Stimulated activated CD4-positive, alpha-beta T cell treated with anti-CD3 and anti-CD28 coated beads, Interleukin-2, amount 100 ng/mL, for 24 hours (primary cell): ENCODE results near the gene AUTS2.
A peak's percentile ranks its signal among the peaks of the same experiment; 100 is the strongest.
"Not testable (repeated sequence)": the region's sequence is repeated elsewhere in the genome, so short reads cannot be mapped to it uniquely, and the experiment has no call there.

Experiments
- DNase-seq, 2 donors: peaks; one replicate each; pipeline ENCODE4 v3.0.0-alpha.2; 2020

The AUTS2 gene

DNA sequence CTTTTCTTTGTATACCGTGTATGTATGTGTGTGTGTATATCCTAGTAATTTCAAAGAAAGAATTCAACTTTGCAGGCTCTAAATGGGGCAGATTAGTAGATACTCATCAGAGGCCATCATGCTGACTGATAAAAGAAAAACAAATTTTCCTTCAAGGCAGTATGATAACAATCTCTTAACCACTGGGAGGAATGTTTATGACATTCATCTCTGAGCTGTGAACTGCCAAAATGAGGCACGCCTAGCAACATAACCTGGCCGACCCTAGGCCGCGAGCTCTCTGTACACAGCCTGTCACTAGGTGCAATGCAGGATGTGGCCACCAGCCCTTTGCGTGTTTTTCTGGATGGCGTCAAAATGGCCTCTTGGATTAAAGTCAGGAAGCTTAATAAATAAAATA is 1190.0 kb downstream of the AUTS2 start:
- DNase-seq: peak; percentile 12 to 23

DNA sequence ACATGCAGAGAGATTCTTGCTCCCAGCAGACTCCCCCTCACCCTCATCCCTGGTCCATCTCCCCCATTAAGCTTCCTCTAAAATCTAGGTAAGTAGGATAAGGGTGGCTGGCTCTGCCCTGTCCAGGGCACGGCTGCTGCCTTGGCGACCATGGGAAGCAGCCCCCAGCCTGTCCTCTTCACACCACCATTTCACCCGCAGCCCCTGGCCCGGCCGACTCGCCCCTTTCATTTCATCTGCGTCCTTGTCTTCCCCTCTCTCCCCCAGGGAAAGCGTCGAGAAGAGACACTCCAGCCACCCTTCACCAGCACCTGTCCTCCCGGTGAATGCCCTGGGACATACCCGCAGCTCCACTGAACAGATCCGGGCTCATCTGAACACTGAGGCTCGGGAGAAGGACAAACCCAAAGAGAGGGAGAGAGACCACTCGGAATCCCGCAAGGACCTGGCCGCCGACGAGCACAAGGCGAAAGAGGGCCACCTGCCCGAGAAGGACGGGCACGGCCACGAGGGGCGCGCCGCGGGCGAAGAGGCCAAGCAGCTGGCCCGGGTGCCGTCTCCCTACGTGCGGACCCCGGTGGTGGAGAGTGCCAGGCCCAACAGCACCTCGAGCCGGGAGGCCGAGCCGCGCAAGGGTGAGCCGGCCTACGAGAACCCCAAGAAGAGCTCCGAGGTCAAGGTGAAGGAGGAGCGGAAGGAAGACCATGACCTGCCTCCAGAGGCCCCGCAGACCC is 1191.4 kb downstream of the AUTS2 start:
- no peak for DNase-seq

DNA sequence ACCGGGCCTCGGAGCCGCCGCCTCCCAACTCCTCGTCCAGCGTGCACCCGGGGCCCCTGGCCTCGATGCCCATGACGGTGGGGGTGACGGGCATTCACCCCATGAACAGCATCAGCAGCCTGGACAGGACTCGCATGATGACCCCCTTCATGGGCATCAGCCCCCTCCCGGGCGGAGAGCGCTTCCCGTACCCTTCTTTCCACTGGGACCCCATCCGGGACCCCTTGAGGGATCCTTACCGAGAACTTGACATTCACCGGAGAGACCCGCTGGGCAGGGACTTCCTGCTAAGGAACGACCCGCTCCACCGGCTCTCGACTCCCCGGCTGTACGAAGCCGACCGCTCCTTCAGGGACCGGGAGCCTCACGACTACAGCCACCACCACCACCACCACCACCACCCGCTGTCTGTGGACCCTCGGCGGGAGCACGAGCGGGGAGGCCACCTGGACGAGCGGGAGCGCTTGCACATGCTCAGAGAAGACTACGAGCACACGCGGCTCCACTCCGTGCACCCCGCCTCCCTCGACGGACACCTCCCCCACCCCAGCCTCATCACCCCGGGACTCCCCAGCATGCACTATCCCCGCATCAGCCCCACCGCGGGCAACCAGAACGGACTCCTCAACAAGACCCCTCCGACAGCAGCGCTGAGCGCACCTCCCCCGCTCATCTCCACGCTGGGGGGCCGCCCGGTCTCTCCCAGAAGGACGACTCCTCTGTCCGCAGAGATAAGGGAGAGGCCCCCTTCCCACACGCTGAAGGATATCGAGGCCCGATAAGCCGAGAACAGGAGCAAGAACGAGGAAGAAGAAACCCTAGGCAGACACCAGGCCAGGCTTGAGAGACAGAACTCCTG is 1192.2 kb downstream of the AUTS2 start:
- DNase-seq: no peak

DNA sequence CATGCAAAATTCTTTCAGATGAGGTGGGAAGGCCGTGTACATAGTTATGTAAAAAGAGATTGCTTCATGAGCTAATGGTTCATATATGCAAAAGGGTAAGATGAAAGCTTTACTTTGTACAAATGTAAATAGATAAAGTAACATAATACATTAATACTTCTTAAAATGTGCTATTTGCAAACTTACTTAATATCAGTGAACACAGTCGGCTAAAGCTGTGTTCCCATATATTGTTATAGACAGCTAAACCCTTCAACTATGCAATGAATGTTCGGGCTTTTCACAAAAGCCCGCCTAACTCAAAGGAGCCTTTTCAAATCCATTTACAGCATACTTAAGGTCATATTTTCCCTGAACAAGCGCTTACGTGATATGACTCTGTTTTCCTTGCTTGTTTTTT is 1193.1 kb downstream of the AUTS2 start:
- no peak for DNase-seq

DNA sequence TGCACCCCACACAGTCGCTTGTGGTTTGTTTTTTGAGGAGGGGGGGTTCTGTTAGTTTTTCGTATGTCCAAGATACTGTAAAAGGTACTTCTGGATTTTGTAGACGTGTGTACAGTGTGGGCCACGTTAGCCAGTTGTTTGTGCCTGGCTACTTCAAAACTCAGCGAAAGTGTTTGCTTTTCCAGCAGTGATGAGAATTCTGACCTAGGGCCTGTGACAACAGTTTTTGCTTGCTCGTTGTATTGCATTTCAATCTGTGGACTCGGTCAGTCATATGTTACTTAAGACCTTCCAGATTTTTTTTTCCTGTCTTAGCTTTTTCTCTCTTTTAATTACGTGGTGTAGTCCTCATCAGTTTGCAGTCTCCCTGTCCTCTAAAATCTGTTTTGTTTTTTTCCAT is 1194.8 kb downstream of the AUTS2 start:
- no peak for DNase-seq

DNA sequence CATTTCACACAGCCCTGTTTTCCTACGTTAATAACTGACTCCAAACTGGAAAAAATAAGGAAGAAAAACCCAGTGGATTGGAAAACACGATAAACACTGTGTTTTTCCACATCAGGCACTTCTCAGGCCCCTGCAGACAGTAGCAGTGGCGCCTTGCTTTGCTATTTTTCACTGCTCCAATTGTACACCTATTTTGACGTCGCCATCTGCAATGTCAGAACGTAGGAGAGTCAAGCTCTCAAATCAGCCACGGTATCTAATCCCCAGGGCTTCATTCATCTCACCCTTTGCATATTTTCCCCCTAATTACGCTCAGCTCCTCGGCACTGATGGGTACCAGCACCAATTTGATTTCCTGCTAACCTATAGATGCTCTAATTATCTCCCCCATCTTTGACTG is 1195.5 kb downstream of the AUTS2 start:
- DNase-seq: no peak

DNA sequence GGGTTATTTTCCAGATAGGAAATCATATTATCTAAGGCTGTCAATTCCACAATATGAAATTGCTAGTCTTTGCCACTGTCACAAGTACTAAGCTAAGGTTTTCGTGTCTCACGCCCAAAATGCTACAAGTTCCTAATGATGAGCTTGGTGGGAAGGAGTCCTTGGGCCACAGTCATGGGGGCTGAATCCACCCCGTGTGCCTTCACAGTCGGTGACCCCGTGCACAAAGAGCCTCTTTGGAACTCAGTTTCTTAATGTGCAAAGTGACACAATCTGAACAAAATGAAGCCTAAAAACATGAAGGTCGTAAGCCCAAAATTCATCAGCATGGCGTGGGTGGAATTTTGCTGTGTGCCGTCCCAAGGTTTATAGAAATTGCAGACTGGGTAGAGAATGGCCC is 1196.7 kb downstream of the AUTS2 start:
- no peak for DNase-seq

DNA sequence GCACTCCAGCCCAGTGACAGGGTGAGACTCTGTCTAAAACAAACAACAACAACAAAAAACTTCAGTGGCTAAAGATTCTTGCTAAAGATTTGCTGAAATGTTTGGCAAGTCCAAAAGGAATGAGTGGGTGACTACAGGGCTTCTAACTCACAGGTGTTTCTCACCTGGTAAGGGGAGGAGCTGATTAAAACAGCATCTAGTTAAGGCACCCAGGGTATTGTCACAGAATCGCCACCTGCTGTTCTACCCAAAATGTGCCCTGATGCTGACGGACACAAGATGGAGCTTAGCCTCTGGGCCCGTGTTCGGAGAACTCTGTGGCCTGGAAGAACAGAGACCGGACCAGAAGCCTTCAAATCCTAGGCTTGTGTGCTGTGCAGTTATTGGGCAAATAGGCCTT is 1197.7 kb downstream of the AUTS2 start:
- DNase-seq: no peak

DNA sequence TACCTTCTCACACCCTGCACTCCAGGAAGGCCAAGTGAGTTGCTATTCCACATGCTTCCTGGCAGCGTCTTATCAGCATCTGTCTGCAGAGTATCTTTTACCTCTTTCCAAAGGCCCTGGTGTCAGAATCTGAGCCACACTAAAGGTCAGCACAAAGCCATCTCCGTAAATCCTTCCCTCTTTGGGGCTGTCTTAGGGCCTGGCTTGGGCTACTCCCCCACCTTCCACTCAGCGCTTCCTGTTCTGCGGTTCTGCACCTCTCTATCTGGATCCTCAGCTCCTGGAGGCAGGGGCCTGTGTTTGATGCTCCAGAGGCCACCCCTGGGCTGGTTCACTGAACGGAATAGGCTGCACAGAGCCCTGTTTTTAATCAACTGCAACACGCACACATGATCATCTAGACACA is 1198.8 kb downstream of the AUTS2 start:
- DNase-seq: no peak

DNA sequence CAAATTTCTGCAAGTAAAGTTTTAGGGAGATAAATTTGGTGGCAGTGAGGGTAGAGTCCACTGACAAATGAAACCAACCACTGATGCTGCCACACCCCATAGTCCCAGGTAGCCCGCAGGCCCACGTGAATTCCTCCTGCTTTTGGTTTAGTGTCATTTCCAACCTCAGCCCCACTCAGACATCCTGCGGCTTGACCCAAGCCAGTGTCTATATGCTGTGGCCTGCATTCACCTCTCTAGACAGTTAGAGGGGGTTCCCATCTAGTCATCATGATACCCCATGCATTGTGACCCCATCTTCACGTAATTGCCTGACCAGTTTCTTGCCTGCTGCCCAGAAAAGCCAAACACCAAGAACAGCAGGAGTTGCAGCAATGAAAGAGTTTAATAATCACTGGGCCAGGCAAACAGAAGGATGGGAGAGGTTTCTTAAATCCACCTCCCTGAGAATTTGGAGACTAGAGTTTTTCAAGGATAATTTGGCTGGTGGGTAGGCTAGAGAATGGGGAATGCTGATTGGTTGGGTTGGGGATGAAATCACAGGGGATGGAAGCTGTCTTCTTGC is 1201.6 kb downstream of the AUTS2 start:
- DNase-seq: no peak

DNA sequence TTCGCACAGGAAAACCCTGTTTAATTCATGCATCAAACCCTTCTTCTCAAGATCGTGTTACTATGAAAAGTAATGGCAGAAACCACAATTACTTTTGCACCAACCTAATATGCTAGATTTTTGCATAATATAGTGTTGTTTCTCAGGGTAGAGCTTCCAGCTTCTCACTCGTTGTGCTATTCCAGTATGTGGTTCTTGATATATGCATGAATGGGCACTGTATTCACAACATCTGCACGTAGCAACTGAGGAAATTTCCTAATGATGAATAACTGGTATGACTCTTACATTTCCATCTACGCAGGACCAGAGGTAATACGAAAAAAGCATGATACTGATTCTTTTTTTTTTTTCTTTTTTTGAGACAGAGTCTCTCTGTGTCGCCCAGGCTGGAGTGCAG is 1207.1 kb downstream of the AUTS2 start:
- DNase-seq: no peak

DNA sequence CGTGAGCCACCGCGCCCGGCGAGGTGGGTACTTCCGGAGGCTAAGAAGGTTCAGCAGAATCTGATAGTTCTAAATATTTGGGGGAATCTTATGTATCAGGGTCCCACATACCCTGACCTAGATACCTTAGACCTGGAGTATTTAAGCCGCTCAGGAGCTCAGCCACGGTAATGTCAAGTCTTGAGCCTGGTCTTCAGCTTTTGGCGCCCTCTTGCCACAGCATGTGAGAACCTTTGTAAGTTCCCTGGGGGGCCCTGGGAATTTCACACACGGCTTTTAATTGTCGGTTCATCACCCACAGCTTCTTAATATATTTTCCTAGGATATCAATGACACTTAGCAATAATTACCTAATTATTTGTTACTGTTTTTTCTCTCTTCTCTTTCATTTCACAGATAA is 1209.4 kb downstream of the AUTS2 start:
- DNase-seq: no peak

DNA sequence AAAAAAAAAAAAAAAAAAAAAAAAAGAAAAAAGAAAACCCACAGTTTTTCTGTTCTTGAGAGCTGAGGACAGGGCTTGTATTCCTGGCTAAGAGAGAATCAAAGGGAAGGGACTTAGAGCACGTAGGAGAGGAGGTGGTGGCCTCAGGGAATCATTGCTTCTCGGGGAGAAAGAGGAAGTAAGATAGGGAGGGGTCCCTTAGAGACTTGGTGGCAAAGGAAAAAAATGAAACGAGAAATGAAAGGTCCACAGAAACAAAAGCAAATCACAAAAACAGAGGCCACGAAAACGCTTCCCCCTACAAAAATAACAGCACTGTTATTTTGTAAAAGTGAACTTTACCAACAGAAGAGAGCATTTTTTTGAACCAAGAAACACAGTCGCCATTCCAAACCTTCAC is 1210.6 kb downstream of the AUTS2 start:
- DNase-seq: no peak

DNA sequence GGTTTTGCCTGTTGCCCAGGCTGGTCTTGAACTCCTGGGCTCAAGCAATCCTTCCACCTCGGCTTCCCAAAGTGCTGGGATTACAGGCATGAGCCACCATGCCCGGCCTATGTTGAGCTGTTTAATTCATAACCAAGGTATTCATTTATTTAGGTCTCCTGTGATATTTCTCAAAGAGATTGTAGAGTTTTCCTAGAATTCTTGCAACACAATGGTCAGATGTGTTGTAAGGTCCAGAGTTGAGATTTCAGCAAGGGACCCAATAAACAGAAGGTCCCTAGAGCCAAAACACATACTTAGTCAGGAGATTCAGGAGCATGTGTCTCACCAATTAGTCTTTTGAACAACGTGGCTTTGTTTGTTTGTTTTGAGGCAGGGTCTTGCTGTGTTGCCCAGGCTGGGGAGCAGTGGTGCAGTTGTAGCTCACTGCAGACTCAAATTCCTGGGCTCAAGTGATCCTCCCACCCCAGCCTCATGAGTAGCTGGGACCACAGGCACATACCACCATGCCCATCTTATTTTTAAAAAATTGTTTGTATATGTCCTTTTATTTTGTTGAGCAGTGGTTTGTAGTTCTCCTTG is 1212.4 kb downstream of the AUTS2 start:
- no peak for DNase-seq

DNA sequence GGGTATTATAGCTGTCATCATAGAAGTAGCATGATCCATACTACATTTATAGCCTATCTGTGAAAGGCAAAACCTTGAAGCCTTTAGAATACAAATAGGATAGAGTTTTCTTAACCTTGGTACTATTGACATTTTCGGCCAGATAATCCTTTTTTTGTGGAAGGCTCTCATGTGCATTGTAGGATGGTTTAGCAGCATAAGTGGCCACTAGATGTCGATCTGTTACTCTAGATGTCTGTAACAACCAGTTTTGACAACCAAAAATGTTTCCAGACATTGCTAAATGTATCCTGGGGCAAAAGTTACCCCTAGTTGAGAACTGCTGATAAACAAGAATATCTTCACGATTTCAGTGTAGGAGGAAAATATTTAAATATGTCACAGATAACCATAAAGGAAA is 1214.2 kb downstream of the AUTS2 start:
- no peak for DNase-seq

DNA sequence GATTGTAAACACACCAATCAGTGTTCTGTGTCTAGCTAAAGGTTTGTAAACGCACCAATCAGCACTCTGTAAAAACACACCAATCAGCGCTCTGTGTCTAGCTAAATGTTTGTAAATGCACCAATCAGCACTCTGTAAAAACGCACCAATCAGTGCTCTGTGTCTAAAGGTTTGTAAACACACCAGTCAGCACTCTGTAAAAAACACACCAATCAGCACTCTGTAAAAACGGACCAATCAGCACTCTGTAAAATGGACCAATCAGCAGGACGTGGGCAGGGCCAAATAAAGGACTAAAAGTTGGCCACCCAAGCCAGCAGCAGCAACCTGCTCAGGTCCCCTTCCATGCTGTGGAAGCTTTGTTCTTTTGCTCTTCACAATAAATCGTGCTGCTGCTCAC is 1224.2 kb downstream of the AUTS2 start:
- DNase-seq: not testable (repeated sequence)

DNA sequence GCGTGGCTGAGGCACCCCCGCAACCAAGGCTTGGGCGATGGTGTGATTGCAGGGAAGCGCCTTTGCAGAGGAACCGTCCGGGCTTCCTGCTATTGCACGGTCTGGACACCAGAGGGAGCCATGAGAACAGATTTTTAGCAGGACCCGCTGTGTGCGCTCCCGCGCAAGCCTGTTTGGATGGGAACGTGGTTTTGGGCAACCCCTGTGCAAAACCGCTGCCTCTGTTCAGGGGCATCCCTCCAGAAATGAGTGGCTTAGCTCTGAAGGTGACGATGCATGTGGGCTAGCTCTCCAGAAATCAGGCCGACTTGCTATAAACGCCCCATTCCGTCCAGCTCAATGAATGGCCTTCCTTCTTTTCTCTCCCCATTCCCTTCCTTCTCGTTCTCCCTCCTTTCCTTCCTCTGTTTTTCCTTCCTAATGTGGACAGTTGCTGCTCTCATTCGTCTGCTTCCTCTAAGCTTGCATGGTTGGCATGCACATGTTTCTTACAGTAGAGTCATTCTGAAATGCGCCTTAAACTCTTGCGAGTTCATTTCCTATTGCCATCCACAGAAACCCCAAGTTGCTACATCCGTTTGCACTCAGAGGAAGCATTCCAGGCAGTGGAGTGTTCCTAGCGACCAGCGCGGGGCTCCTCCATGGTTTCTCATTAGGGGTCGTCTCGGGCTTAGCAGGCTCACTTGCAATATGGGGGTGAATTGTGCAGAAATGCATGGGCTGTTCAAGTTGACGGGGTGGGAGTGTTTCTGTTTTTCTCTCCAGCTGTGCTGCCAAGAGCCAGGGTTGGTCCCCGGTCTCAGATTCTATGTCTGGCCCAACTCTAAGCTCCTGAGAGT is 1231.2 kb downstream of the AUTS2 start:
- peak; percentile 63 to 64 for DNase-seq

DNA sequence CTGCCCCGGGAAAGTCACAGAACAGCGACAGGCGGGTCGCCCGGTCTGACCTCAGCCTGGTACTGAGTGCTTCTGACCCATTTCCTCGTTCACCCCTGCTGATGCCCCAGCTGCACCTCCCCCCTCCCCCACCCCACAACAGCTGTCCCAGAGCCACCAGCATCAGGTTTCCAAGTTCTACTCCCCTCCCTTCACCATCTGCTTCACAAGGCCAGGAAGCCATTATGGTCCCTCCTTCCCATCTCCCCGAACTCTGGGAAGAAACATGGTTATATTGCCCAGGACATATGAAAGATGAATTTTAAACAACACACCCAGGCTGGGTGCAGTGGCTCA is 1231.8 kb downstream of the AUTS2 start:
- DNase-seq: no peak

DNA sequence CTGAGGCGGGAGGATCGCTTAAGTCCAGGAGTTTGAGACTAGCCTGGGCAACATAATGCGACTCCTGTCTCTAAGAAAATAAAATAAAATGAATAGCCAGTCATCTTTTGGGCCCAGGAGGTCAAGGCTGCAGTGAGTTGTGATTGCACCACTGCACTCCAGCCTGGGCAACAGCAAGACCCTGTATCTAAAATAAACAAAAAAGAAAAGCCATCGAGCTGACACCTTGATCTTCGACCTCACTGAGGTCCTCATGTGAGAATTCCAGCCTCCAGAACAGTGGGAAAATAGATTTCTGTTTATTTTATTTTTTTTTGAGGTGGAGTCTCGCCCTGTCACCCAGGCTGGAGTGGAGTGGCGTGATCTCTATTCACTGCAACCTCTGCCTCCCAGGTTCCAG is 1232.2 kb downstream of the AUTS2 start:
- no peak for DNase-seq

DNA sequence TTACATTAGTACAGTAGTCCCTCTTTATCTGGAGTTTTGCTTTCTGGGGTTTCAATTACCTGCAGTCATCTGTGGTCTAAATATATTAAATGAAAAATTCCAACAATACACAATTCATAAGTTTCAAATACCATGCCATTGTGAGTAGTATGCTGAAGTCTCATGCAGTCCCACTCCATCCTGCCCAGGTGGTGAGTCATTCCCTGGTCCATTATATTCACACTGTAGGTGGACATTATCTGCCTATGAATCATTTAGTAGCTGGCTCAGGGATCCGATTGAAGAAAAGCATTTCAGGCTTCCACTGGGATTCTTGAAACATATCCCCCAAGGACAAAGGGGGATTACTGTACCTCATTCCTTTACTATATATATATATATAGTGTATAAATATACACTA is 1235.5 kb downstream of the AUTS2 start:
- no peak for DNase-seq

DNA sequence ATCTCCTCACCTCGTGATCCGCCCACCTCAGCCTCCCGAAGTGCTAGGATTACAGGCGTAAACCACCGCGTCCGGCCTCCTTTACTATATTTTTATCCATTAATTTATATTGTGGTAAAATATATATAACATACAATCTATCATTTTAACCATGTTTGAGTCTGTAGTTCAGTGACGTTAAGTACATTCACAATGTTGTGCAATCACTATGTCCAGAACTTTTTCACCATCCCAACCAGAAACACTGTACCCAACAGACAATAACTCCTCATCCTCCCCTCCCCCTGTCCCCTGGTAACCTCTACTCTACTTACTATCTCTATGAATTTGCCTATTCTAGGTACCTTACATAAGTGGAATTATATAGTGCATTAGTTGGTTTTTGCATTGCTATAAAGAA is 1236.1 kb downstream of the AUTS2 start:
- DNase-seq: no peak

DNA sequence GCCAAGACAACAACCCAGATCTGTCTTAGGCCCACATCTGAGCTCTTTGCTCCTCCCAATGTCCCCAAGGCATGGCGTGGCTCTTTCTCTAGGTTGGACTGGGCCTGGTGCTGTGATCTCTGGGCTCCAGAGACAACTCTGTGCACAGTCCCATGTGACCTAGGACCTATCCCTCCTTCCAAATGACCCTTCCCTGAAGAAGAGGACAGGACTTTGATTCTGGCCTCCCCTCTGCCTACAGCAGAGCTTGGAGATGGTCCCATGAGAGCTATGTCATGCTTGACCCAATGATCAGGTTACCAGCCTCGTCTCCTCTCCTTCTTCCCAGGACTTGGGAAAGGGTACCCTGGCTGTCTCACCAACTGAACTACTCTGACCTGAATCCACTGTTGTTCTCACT is 1237.4 kb downstream of the AUTS2 start:
- no peak for DNase-seq

DNA sequence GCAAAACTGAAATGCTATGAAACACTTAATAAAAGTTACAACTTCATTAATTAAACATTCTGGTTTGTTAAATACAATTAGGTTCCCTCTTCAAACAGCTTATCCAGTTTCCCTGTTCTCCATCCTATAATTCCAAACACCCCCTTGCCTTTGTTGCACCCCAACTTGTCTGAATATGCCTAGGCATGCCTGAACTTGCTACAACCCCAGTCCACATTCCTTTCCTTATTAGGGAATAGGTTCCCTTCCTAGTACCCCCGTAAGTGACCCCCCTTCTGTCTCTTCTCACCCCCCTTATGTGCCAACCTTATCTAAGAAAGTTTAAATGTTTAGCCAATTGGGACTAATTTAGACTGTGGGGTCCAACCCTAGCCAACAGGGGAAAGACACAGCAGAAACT is 1238.0 kb downstream of the AUTS2 start:
- no peak for DNase-seq
